IMR-90 (cell line): ENCODE measurements around the gene PELO. TPM values are rescaled to one million over a fixed set of nuclear protein-coding genes. Genes with fewer than 3 reads are reported as not detected.

Experiments
- ATAC-seq: fragments of 200-7000 bp; cut with Tn5 transposase; 2 replicates; pipeline ENCODE4 v1.9.1; 2020; ENCODE audit warnings: low read depth, mild to moderate bottlenecking, moderate library complexity
- BruUV-seq: library from RNA; stranded (reverse); fragments of 400-500 nt; replicated peaks from 2 replicates; lab custom pipeline; 2021; lab: Mats Ljungman, UMichigan
- CTCF ChIA-PET: fragments of 300-600 bp; formaldehyde crosslinking; extraction: SDS; loops from one replicate; lab custom pipeline; 2021; ENCODE audit warnings: antibody characterized with exemption; lab: Yijun Ruan, JAX
- POLR2A ChIA-PET: fragments of 300-600 bp; sonication (Branson Sonifier 250); formaldehyde crosslinking; loops from one replicate; lab custom pipeline; 2022; ENCODE audit warnings: antibody characterized with exemption; ENCODE audit not compliant: unreplicated experiment; lab: Charles Lee
- DNase-seq: peaks from one replicate; pipeline ENCODE4 v3.0.0; 2013
- H2AFZ ChIP-seq: replicated peaks from 2 replicates; pipeline ENCODE3; 2013; ENCODE audit warnings: low read length, mild to moderate bottlenecking; ENCODE audit not compliant: poor library complexity
- H2AK5ac ChIP-seq: 2 replicates; pipeline ENCODE4 v1.6.1; 2013; ENCODE audit warnings: low read depth, low read length, inconsistent platforms
- H2AK9ac ChIP-seq: replicated peaks from 2 replicates; pipeline ENCODE3; 2013; ENCODE audit warnings: mild to moderate bottlenecking, low read depth, low read length, moderate library complexity; ENCODE audit not compliant: poor library complexity
- H2BK120ac ChIP-seq: 2 replicates; pipeline ENCODE4 v1.6.1; 2013; ENCODE audit warnings: low read depth, low read length, inconsistent platforms
- H2BK15ac ChIP-seq: 3 replicates; pipeline ENCODE4 v1.6.1; 2013; ENCODE audit warnings: low read depth, low read length, inconsistent platforms
- H2BK20ac ChIP-seq: 2 replicates; pipeline ENCODE4 v1.6.1; 2013; ENCODE audit warnings: low read depth, mild to moderate bottlenecking, inconsistent platforms, low read length, moderate library complexity
- H2BK5ac ChIP-seq: 2 replicates; pipeline ENCODE4 v1.6.1; 2013; ENCODE audit warnings: mild to moderate bottlenecking, low read depth, low read length, inconsistent platforms; ENCODE audit not compliant: poor library complexity, severe bottlenecking
- H3K14ac ChIP-seq: replicated peaks from 2 replicates; pipeline ENCODE4 v1.6.1; 2013; ENCODE audit warnings: low read depth, low read length, inconsistent platforms
- H3K18ac ChIP-seq: 2 replicates; pipeline ENCODE4 v1.6.1; 2013; ENCODE audit warnings: low read depth, low read length, control low read depth
- H3K23ac ChIP-seq: 2 replicates; pipeline ENCODE4 v1.6.1; 2013; ENCODE audit warnings: low read depth, low read length, inconsistent platforms
- H3K27ac ChIP-seq: 2 replicates; pipeline ENCODE4 v1.5.1; 2013; ENCODE audit warnings: mild to moderate bottlenecking, control low read depth, low read length; ENCODE audit not compliant: insufficient read depth
- H3K27me3 ChIP-seq: 2 replicates; pipeline ENCODE4 v1.6.1; 2013; ENCODE audit warnings: low read length; ENCODE audit not compliant: control insufficient read depth, insufficient read depth
- H3K36me3 ChIP-seq: 2 replicates; pipeline ENCODE4 v1.6.1; 2013; ENCODE audit warnings: low read length, mixed read lengths; ENCODE audit not compliant: control insufficient read depth, insufficient read depth
- H3K4ac ChIP-seq: 2 replicates; pipeline ENCODE4 v1.6.1; 2013; ENCODE audit warnings: low read depth, low read length, inconsistent platforms
- H3K4me1 ChIP-seq: 2 replicates; pipeline ENCODE4 v1.6.1; 2013; ENCODE audit warnings: low read length, mixed read lengths; ENCODE audit not compliant: control insufficient read depth, insufficient read depth
- H3K4me2 ChIP-seq: 2 replicates; pipeline ENCODE4 v1.6.1; 2013; ENCODE audit warnings: low read depth, mild to moderate bottlenecking, control low read depth, low read length, moderate library complexity
- H3K4me3 ChIP-seq: 2 replicates; pipeline ENCODE4 v1.5.1; 2013; ENCODE audit warnings: low read depth, mild to moderate bottlenecking, control low read depth, low read length, moderate library complexity; ENCODE audit not compliant: insufficient read depth
- H3K56ac ChIP-seq: 2 replicates; pipeline ENCODE4 v1.6.1; 2013; ENCODE audit warnings: low read length, inconsistent platforms; ENCODE audit not compliant: insufficient read depth; ENCODE audit errors: extremely low read depth
- H3K79me1 ChIP-seq, 2 experiments: 2 replicates each; pipeline ENCODE4 v1.6.1; 2013; ENCODE audit warnings: low read length in 2 of 2, inconsistent platforms in 1 of 2, low read depth in 1 of 2
- H3K9ac ChIP-seq: 2 replicates; pipeline ENCODE4 v1.6.1; 2013; ENCODE audit warnings: low read depth, low read length, control low read depth
- H3K9me1 ChIP-seq: 2 replicates; pipeline ENCODE4 v1.6.1; 2013; ENCODE audit warnings: low read length, inconsistent platforms; ENCODE audit not compliant: insufficient read depth
- H3K9me3 ChIP-seq: 2 replicates; pipeline ENCODE4 v1.6.1; 2013; ENCODE audit warnings: low read length; ENCODE audit not compliant: control insufficient read depth, insufficient read depth
- H4K20me1 ChIP-seq: 2 replicates; pipeline ENCODE4 v1.6.1; 2013; ENCODE audit warnings: low read length, inconsistent platforms; ENCODE audit not compliant: insufficient read depth
- H4K5ac ChIP-seq: 2 replicates; pipeline ENCODE4 v1.6.1; 2013; ENCODE audit warnings: mild to moderate bottlenecking, low read depth, low read length, control low read depth
- H4K8ac ChIP-seq, 2 experiments: 2 replicates each; pipeline ENCODE4 v1.6.1; 2013; ENCODE audit warnings: low read depth in 2 of 2, low read length in 2 of 2, control low read depth in 1 of 2, inconsistent platforms in 1 of 2
- H4K91ac ChIP-seq: 2 replicates; pipeline ENCODE4 v1.6.1; 2013; ENCODE audit warnings: low read depth, low read length, inconsistent platforms; ENCODE audit not compliant: insufficient read depth
- BHLHE40 ChIP-seq: fragments of 150-350 bp; IDR thresholded peaks from 2 replicates; pipeline ENCODE4 v1.6.1; 2016; ENCODE audit warnings: mild to moderate bottlenecking, low read depth, low read length
- CEBPB ChIP-seq: IDR thresholded peaks from 2 replicates; pipeline ENCODE4 v1.6.1; 2012; ENCODE audit warnings: low read depth, low read length, improper control_type of control experiment
- CHD1 ChIP-seq: IDR thresholded peaks from 2 replicates; pipeline ENCODE4 v1.6.1; 2012; ENCODE audit warnings: low read depth, low read length, improper control_type of control experiment
- CTCF ChIP-seq: conservative IDR thresholded peaks from 2 replicates; pipeline ENCODE4 v1.5.1; 2012; ENCODE audit warnings: mild to moderate bottlenecking, low read depth, low read length, improper control_type of control experiment
- ELK1 ChIP-seq: fragments of 150-350 bp; IDR thresholded peaks from 2 replicates; pipeline ENCODE4 v1.6.1; 2016; ENCODE audit warnings: low read depth, mild to moderate bottlenecking, low read length, moderate library complexity, borderline replicate concordance
- FOS ChIP-seq: fragments of 150-350 bp; IDR thresholded peaks from 2 replicates; pipeline ENCODE4 v1.6.1; 2016; ENCODE audit warnings: low read depth, low read length
- MAFK ChIP-seq: IDR thresholded peaks from 2 replicates; pipeline ENCODE4 v1.6.1; 2012; ENCODE audit warnings: low read depth, low read length, improper control_type of control experiment
- MAZ ChIP-seq: IDR thresholded peaks from 2 replicates; pipeline ENCODE4 v1.6.1; 2012; ENCODE audit warnings: low read depth, mild to moderate bottlenecking, low read length, improper control_type of control experiment, moderate library complexity, borderline replicate concordance
- MXI1 ChIP-seq: IDR thresholded peaks from 2 replicates; pipeline ENCODE4 v1.6.1; 2012; ENCODE audit warnings: low read depth, mild to moderate bottlenecking, low read length, moderate library complexity, borderline replicate concordance
- NFE2L2 ChIP-seq: fragments of 150-350 bp; IDR thresholded peaks from 2 replicates; pipeline ENCODE4 v1.6.1; 2016; ENCODE audit warnings: low read depth, mild to moderate bottlenecking, low read length
- RAD21 ChIP-seq: IDR thresholded peaks from 2 replicates; pipeline ENCODE4 v1.6.1; 2012; ENCODE audit warnings: low read length, improper control_type of control experiment
- RCOR1 ChIP-seq: IDR thresholded peaks from 2 replicates; pipeline ENCODE4 v1.6.1; 2012; ENCODE audit warnings: mild to moderate bottlenecking, low read length, improper control_type of control experiment; ENCODE audit not compliant: insufficient replicate concordance
- RFX5 ChIP-seq: IDR thresholded peaks from 2 replicates; pipeline ENCODE4 v1.8.0; 2012; ENCODE audit warnings: low read depth, mild to moderate bottlenecking, low read length, moderate library complexity
- SMC3 ChIP-seq: fragments of 150-350 bp; IDR thresholded peaks from 2 replicates; pipeline ENCODE4 v1.6.1; 2016; ENCODE audit warnings: low read depth, mild to moderate bottlenecking, antibody characterized with exemption, low read length, moderate library complexity
- WGBS, 2 experiments: methylation state at CpG; one replicate each; pipeline versions ENCODE4 v1.1.5 to v1.1.7; 2013; ENCODE audit warnings: missing lambda C conversion rate in 2 of 2; ENCODE audit not compliant: insufficient read length in 1 of 2; ENCODE audit errors: extremely low coverage in 2 of 2; 5-methylcytosine and 5-hydroxymethylcytosine counted together
- dilution Hi-C: fragments of 300-500 bp; cut with HindIII; formaldehyde crosslinking; loops from one replicate; pipeline ENCODE4 v1.14.3; 2018; ENCODE audit warnings: low sequenced_read_pairs; ENCODE audit not compliant: unreplicated experiment
- in situ Hi-C: fragments of 300-500 bp; cut with MboI; formaldehyde crosslinking; loops from 3 replicates; pipeline ENCODE4 v1.14.3; 2019; ENCODE audit warnings: low sequenced_read_pairs, inconsistent platforms, mixed read lengths
- intact Hi-C: fragments of 100-400 bp; cut with micrococcal nuclease; formaldehyde crosslinking; loops from 2 replicates; pipeline ENCODE4 v1.10.0; 2022
- polyA plus RNA-seq, 3 experiments: library from polyadenylated mRNA; depleted of rRNA; stranded (reverse); fragments of >200 nt; gene quantifications; 2 replicates each; pipeline ENCODE4 v1.2.3, GENCODE V29; 2012; ENCODE audit warnings: low replicate concordance in 1 of 3
- total RNA-seq: library from RNA; depleted of rRNA; stranded (reverse); fragments of >200 nt; gene quantifications from 2 replicates; pipeline ENCODE4 v1.2.3, GENCODE V29; 2012

Gene PELO
- total and polyA plus RNA-seq, 2 of the 4 experiments (the other 2 are of a cell fraction) = 42.4 to 48.9 TPM

GRCh38 chr5:52769061-52769460, 18.7 kb upstream of the PELO start:
- H3K4me2 ChIP-seq = no peak overlapping the region
- CTCF ChIA-PET = no interaction called here
- H4K91ac ChIP-seq = no peak overlapping the region
- no peaks in the 10 kb centered on the region for H3K27me3 ChIP-seq
- no peak overlapping the region for H2BK5ac ChIP-seq
- no peaks in the 10 kb centered on the region for H3K4me1 ChIP-seq
- TF ChIP-seq MAFK (no peak), BHLHE40 (no peak), ELK1 (no peak), CEBPB (no peak), CHD1 (no peak), SMC3 (no peak), FOS (no peak), MAZ (no peak), RFX5 (no peak), RCOR1 (no peak), RAD21 (no peak), MXI1 (no peak), NFE2L2 (no peak), CTCF (no peak)
- in situ Hi-C loops (no loop called here), intact Hi-C loops (no loop called here), dilution Hi-C loops (no loop called here)
- H4K8ac ChIP-seq = no peak overlapping the region
- H2BK15ac ChIP-seq = no peak overlapping the region
- H2AFZ ChIP-seq = no peak overlapping the region
- DNase-seq = peak; percentile 42
- H3K4ac ChIP-seq = no peak overlapping the region
- no peak overlapping the region for H2AK9ac ChIP-seq
- H2BK20ac ChIP-seq = no peak overlapping the region
- H3K18ac ChIP-seq = no peak overlapping the region
- no peak overlapping the region for H2BK120ac ChIP-seq
- H3K9ac ChIP-seq = no peak overlapping the region
- no TSS peak for BruUV-seq
- no peaks in the 10 kb centered on the region for H3K9me1 ChIP-seq
- no peak overlapping the region for H2AK5ac ChIP-seq
- no CpG with 5 or more reads among the region's 5 CpGs for WGBS, 2 experiments
- no peak overlapping the region for H3K4me3 ChIP-seq
- POLR2A ChIA-PET = no interaction called here
- no peak overlapping the region for H3K14ac ChIP-seq
- H3K36me3 ChIP-seq = no peaks in the 10 kb centered on the region
- no peak for ATAC-seq
- no peak overlapping the region for H3K56ac ChIP-seq
- no peaks in the 10 kb centered on the region for H4K20me1 ChIP-seq
- no peak overlapping the region for H4K5ac ChIP-seq
- no peaks in the 10 kb centered on the region for H3K9me3 ChIP-seq
- H3K23ac ChIP-seq = no peak overlapping the region
- H3K27ac ChIP-seq = no peak overlapping the region
- no peaks in the 10 kb centered on the region for H3K79me1 ChIP-seq
